Activated CD4-positive, alpha-beta T cell treated with anti-CD3 and anti-CD28 coated beads for 24 hours (primary cell): ENCODE measurements around the gene TAPT1.
"Not testable (repeated sequence)": the region's sequence is repeated elsewhere in the genome, so short reads cannot be mapped to it uniquely, and the experiment has no call there.

Source experiments
- DNase-seq, 2 donors: peaks; one replicate each; pipeline ENCODE4 v3.0.0-alpha.2; 2020; ENCODE audit warnings: low read depth in 2 of 2

Gene TAPT1

GRCh38 chr4:16212138-16212782 is 14.0 kb downstream of the TAPT1 start:
- DNase-seq = no peak

DNA sequence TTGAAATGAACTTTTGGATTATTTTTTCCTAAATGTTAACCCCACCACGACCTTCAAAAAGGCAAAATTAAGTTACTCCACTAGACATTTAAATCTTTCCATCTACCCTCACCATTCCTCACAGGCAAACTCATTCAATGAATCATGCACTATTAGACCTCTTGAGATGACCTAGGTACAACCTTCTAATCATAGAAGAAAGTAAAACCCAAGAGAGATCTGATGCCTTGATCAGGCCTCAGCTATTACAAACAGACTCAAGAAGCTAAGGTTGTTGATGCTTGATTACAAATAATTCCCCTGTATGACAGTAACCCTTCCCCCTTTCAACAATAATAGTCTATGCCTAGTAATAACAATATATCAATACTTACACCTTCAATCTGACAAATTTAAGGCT is 18.9 kb downstream of the TAPT1 start:
- DNase-seq = no peak

DNA sequence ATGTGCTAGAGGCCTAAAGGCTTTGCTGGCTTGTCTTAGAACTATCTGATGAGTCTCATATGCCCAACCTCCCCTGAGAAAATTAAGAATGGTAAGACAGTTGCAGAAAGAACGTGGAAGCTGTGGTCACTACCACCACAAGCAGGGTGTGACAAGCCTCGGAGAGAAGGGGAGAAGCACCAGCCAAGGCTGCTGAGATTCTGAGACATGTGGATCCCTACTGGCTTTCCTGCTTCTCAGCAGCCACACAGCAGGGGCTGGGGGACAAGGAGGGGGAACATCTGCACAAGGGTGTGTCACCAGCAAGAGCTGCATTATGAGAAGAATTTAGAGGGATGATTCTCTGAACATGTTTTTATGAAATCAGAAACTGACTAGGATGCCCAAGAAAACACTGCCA is 19.4 kb downstream of the TAPT1 start:
- DNase-seq = no peak

DNA sequence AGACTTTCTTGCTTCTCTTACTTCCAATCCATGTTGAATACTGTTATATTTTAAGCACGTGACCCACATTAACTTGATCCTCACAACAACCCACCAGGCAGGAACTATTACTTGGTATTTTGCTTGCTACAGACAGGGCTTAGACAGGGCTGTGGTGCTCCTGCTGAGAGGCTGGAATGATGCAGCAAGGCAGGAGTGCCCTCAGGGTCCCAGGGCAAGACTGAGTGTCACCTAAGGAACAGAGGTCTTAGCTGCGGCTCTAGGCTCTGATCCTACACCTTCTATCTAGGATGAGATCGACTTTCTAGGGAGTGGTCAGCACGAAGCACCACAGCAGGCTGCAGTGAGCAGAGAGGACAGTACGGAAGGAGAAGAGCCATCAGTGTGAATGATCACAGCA is 20.0 kb downstream of the TAPT1 start:
- no peak for DNase-seq

DNA sequence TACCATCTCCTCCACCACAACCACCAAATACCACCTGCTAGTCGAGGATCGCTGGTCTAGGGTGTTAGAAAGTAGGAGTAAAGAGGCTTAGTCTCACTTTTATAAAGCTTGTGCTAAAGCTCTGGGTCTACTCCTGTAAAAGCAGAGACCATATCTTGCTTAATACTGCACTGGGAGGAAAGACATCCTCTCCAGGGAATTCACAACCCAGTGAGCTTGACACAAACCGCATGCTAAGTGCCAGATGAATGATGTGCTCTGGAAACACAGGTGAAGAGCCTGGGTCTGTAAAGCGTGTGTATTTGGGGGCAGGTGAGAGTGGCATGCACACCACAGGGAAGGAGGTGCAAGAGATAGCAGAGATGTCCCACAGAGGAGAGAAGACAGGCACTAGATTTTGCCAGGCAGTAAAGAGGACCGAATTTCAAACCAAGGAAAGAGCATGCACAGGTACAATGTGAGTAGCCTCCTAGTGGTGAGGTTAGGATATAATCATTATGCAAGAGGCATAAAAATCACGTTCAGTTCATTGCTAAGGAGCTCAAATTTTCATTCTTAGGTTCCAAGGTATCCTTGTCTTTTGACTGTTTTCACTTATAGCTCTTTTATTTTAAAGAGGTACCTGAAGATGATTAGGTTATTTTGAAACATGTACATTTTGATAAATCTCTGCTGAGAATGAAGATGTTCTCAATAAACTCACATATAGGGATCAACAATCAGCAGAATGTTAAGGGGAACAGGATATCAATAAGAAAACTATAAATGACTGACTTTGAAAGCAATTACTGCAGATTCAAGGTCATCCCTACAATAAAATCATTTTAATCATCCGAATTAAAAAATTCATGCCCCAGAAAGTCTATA is 20.7 kb downstream of the TAPT1 start:
- DNase-seq = no peak

GRCh38 chr4:16204505-16204904 is 21.8 kb downstream of the TAPT1 start:
- no peak for DNase-seq

GRCh38 chr4:16203083-16203482 is 23.2 kb downstream of the TAPT1 start:
- no peak for DNase-seq

GRCh38 chr4:16202598-16202997 is 23.7 kb downstream of the TAPT1 start:
- DNase-seq = no peak

DNA sequence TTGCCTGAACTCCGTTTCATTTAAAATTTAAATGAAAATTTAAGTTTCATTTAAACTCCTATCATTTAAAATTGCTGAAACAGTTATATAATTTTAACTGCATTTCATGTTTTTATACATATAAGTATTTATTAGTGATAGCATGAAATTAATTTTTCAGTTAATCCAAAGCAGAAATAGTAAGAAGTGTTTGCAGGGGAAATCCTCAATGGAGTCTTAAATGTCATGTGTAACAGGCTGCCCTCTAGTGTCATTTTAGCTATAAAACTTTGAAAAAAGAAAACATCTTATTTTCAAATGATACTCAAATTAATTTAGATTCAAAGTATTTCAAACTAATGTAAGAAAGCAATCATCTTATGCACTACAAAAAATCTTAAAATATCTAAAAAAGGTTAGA is 27.2 kb downstream of the TAPT1 start:
- no peak for DNase-seq

GRCh38 chr4:16197876-16198665 is 28.2 kb downstream of the TAPT1 start:
- DNase-seq = no peak

- DNase-seq = no peak
Measured at GRCh38 chr4:16196482-16197393, 29.5 kb downstream of the TAPT1 start.

DNA sequence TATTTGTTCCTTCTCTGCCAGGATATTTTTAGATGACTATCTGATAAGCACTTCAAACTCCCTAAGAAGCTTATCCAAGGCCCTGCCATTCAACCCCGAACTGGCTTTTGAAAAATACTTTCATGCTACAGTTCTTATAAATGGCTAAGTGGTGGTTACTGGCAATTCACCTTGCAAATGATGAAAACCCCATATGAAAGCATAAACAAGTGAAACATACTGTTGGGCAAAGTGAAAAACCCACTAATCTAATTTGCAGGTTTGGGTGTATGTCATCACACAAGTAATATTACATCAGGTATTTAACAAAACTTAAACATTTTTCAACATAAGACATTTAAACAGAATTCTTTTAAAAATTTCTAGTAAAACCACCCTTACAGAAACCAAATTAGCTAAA is 31.1 kb downstream of the TAPT1 start:
- DNase-seq = no peak

- DNase-seq = not testable (repeated sequence)
Measured at GRCh38 chr4:16194798-16195197, 31.5 kb downstream of the TAPT1 start.

- no peak for DNase-seq
Measured at GRCh38 chr4:16194214-16194613, 32.1 kb downstream of the TAPT1 start.

GRCh38 chr4:16192631-16193518 is 33.4 kb downstream of the TAPT1 start:
- no peak for DNase-seq

DNA sequence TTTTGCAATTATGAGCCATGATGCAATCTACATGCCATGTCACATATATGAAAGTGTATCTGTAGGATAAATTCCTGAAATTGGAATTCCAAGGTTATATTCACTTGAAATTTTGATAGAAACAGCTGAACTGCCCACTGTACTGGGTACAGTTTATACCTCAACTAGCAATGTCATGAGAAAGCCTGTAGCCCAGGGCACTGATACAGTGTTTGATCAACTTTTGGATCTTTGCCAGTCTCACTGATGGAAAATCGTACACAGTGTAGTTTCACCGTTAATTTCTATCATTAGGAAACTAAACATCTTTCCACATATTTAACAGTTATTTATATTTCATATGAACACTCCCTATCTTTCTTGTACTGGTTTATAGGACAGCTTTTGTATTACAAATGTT is 34.2 kb downstream of the TAPT1 start:
- DNase-seq = no peak

GRCh38 chr4:16187455-16187854 is 38.8 kb downstream of the TAPT1 start:
- DNase-seq = no peak

- no peak for DNase-seq
Measured at GRCh38 chr4:16186986-16187385, 39.3 kb downstream of the TAPT1 start.

- DNase-seq = no peak
Measured at GRCh38 chr4:16183604-16184003, 42.7 kb downstream of the TAPT1 start.

DNA sequence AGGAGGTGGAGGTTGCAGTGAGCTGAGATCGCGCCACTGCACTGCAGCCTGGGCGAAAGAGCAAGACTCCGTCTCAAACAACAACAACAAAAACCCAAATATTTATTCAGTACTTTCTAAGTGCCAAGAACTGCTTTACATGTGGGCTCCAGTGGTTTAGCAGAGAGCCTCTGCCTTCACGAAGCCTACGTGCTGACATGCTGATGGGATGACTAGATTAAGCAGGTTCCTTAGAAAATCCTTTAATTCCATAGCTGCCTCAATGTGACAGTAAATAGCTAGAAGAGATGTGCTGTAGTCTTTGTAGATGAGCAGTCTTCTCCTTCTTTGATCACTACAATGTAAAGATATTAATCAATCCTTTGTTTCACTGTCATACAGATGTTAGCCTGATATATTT is 49.6 kb downstream of the TAPT1 start:
- DNase-seq = no peak
